IMR-90 (cell line): Measurements from ENCODE around the gene SDHAF1.

Experiments
- NFE2L2 ChIP-seq: fragments of 150-350 bp; IDR thresholded peaks from 2 replicates; pipeline ENCODE4 v1.6.1; 2016; ENCODE audit warnings: low read depth, mild to moderate bottlenecking, low read length
- TF ChIP-seq, protein P1 (sequence below): conservative IDR thresholded peaks from 2 replicates; pipeline ENCODE4 v1.5.1; 2012; ENCODE audit warnings: mild to moderate bottlenecking, low read depth, low read length, improper control_type of control experiment

DNA sequence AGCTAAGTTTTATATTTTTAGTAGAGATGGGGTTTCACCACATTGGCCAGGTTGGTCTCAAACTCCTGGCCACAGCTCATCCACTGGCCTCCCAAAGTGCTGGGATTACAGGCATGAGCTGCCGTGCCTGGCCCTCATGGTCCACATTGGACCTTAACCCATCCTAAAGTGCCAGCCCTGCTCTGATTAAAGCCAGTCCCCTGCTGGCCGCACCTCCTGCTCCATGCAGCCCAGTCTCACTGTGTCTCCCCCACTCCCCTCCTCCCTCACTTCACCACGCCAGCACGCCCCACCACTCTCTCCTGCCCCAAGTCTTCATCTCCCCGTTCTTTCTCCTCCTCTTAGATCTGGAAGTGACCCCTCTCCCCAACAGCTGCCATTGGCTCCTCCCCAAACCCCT is 16.7 kb upstream of the SDHAF1 start:
- TF ChIP-seq NFE2L2 = no peak
- TF ChIP-seq, protein P1, sequence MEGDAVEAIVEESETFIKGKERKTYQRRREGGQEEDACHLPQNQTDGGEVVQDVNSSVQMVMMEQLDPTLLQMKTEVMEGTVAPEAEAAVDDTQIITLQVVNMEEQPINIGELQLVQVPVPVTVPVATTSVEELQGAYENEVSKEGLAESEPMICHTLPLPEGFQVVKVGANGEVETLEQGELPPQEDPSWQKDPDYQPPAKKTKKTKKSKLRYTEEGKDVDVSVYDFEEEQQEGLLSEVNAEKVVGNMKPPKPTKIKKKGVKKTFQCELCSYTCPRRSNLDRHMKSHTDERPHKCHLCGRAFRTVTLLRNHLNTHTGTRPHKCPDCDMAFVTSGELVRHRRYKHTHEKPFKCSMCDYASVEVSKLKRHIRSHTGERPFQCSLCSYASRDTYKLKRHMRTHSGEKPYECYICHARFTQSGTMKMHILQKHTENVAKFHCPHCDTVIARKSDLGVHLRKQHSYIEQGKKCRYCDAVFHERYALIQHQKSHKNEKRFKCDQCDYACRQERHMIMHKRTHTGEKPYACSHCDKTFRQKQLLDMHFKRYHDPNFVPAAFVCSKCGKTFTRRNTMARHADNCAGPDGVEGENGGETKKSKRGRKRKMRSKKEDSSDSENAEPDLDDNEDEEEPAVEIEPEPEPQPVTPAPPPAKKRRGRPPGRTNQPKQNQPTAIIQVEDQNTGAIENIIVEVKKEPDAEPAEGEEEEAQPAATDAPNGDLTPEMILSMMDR = no peak
